Airway epithelial cell (primary cell): ENCODE data around the gene KRTAP10-6. TPM values are rescaled to one million over a fixed set of nuclear protein-coding genes. Genes with fewer than 3 reads are reported as not detected.

Experiments
- total RNA-seq: library from RNA; depleted of rRNA; stranded (reverse); fragments of >200 nt; gene quantifications from 2 replicates; pipeline ENCODE4 v1.2.3, GENCODE V29; 2015

Gene KRTAP10-6, protein sequence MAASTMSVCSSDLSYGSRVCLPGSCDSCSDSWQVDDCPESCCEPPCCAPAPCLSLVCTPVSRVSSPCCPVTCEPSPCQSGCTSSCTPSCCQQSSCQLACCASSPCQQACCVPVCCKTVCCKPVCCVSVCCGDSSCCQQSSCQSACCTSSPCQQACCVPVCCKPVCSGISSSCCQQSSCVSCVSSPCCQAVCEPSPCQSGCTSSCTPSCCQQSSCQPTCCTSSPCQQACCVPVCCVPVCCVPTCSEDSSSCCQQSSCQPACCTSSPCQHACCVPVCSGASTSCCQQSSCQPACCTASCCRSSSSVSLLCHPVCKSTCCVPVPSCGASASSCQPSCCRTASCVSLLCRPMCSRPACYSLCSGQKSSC
- total RNA-seq = not detected in 2 replicates

DNA sequence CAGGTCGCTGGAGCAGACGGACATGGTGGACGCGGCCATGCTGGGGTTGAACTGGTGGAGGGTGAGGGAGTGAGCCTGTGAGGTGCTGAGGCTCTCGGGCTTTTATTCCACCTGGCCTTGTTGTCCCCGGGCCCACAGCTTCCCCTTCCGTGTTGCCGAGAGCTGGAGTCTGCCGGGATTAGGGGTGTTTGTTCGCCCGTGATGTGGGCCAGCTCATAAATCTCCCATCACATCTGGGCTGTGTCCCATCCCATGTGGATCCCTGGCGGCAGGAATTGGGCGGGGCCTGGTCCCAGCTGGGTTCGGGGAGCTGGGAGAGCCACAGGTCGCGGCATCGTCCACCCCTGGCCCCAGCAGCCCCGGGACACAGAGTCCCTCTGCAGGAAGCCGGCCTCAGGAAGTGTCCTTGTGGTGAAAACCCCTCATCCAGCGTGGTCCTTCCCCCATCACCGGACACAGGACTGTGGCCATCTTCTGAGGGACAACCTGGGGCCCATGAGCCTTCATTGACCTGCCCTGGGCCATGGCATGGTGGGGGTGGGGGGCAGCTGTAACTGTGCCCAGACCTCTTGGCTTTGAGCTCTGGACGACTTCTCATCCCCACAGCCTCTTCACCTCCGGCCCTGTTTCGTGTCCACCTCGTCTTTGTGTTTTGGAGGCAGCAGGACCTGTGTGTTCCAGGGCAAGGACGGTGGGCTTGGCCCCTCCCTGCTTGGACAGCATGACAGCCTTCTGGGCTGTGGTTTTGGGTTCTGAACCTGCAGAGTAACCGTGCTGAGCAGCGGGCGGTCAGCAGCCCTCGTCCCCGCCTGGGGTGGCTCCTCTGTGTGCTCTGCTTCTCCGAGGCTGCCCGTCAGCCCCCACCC is at the start of gene KRTAP10-6:
Gene KRTAP10-6, minus strand, starts transcription at position 60 of the 866 bp plus-strand sequence. Its CDS starts 21 bp downstream, at position 39.

DNA sequence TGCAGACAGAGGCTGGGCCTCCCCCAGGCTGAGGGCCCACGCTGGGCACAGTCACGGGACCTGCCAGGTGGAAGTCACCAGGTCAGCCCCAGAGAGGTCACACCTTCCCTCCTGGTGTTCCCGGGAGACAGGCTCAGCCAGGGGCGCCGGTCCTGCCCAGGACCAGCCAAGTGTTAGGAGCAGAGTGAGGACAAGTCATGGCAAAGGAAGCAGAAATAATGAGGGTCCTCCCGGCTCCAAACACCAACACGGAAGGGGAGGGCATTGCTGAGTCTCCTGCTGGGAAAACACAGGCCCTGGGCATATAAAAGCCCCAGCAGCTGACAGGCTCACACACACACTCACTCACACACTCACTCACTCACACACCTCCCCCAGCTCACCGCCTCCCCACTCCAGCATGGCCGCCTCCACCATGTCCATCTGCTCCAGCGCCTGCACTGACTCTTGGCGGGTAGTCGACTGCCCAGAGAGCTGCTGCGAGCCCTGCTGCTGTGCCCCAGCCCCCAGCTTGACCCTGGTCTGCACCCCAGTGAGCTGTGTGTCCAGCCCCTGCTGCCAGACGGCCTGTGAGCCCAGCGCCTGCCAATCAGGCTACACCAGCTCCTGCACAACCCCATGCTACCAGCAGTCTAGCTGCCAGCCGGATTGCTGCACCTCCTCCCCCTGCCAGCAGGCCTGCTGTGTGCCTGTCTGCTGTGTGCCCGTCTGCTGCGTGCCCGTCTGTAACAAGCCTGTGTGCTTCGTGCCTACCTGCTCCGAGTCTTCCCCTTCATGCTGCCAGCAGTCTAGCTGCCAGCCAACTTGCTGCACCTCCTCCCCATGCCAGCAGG is 44.9 kb upstream of the KRTAP10-6 start, which contains the start of gene KRTAP10-10:
Gene KRTAP10-10, plus strand, starts transcription at position 339 of the 833 bp plus-strand sequence. Its CDS starts 62 bp downstream, at position 401.

DNA sequence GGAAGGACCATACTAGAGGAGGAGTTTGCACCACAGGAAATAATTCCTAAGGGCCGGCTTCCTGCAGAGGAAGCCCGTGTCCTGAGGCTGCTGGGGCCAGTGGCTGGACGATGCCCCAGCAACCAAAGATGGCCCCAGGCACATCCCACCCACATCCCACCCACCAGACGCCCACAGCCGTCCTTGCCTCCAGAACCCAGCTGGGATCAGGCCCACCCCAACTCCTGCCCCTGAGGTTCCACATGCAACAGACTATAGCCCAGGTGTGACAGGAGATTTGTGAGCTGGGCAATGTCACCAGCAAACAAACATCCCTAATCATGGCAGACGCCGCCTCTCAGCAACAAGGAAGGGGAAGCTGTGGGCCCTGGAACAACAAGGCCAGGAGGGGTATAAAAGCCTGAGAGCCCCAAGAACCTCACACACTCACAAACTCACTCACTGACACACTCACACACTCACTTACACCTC is 34.4 kb upstream of the KRTAP10-6 start, which contains the start of gene KRTAP10-9:
Gene KRTAP10-9, plus strand, starts transcription at position 421 of the 471 bp plus-strand sequence. CDS start 79 bp downstream, outside the sequence.

DNA sequence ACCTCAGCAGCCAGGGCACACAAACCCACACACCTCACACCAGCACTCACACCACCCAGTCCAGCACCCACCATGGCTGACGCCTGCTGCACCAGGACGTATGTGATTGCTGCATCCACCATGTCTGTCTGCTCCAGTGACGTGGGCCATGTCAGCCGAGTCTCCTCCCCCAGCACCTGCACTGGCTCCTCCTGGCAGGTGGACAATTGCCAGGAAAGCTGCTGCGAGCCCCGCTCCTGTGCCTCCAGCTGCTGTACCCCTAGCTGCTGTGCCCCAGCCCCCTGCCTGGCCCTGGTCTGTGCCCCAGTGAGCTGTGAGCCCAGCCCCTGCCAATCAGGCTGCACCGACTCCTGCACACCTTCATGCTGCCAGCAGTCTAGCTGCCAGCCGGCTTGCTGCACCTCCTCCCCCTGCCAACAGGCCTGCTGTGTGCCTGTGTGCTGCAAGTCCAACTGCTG is 19.8 kb upstream of the KRTAP10-6 start, which contains the start of gene KRTAP10-8:
Gene KRTAP10-8, plus strand, starts transcription at position 51 of the 458 bp plus-strand sequence. Its CDS starts 22 bp downstream, at position 73.

DNA sequence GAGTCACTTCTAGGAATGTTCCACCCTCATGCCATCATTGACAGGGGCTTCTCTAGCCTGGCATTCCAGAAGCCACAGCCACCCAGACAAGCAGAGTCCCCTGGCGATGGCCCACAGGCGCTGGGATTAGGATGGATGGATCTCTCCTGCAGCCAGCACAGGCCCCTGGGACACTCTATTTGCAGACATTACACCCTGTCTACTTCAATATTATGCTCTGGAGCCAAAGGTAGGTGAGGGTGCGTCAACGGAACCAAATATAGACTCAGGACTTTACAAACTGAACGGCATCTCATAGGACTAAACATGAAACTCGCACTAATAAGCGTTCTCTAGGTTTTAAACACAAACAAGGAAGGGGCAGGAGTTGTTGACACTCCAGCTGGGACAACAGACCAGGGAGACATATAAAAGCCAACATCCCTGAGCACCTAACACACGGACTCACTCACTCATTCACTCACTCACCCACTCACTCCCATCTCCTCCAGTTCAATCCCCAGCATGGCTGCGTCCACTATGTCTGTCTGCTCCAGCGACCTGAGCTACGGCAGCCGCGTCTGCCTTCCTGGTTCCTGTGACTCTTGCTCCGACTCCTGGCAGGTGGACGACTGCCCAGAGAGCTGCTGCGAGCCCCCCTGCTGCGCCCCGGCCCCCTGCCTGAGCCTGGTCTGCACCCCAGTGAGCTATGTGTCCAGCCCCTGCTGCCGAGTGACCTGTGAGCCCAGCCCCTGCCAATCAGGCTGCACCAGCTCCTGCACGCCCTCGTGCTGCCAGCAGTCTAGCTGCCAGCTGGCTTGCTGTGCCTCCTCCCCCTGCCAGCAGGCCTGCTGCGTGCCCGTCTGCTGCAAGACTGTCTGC is 8.0 kb upstream of the KRTAP10-6 start, which contains the start of gene KRTAP10-7:
Gene KRTAP10-7, plus strand, starts transcription at position 480 of the 861 bp plus-strand sequence. Its CDS starts 25 bp downstream, at position 505.

DNA sequence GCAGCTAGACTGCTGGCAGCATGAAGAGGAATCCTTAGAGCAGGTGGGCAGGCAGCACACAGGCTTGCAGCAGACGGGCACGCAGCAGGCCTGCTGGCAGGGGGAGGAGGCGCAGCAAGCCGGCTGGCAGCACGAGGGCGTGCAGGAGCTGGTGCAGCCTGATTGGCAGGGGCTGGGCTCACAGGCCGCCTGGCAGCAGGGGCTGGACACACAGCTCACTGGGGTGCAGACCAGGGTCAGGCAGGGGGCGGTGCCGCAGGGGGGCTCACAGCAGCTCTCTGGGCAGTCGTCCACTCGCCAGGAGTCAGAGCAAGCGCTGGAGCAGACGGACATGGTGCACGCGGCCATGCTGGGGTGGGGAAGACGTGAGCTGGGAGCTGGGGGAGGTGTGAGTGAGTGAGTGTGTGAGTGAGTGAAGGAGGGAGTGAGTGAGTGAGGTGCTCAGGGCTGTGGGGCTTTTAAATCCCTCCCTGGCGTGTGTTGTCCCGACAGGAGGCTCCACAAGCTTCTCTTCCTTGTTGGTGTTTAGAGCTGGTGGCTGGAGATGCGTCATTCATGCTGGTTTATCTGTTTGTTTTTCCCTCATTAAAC is 12.0 kb downstream of the KRTAP10-6 start, which contains the start of gene KRTAP10-5:
Gene KRTAP10-5, minus strand, starts transcription at position 374 of the 591 bp plus-strand sequence. Its CDS starts 26 bp downstream, at position 348.

DNA sequence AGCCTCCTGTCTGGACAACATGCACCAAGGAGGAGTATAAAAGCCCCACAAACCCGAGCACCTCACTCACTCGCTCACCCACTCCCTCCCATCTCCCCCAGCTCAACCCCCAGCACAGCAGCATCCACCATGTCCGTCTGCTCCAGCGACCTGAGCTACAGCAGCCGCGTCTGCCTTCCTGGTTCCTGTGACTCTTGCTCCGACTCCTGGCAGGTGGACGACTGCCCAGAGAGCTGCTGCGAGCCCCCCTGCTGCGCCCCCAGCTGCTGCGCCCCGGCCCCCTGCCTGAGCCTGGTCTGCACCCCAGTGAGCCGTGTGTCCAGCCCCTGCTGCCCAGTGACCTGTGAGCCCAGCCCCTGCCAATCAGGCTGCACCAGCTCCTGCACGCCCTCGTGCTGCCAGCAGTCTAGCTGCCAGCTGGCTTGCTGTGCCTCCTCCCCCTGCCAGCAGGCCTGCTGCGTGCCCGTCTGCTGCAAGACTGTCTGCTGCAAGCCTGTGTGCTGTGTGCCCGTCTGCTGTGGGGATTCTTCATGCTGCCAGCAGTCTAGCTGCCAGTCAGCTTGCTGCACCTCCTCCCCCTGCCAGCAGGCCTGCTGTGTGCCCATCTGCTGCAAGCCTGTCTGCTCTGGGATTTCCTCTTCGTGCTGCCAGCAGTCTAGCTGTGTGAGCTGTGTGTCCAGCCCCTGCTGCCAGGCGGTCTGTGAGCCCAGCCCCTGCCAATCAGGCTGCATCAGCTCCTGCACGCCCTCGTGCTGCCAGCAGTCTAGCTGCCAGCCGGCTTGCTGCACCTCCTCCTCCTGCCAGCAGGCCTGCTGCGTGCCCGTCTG is 18.5 kb downstream of the KRTAP10-6 start, which contains the start of gene KRTAP10-4:
Gene KRTAP10-4, plus strand, starts transcription at position 100 of the 827 bp plus-strand sequence. Its CDS starts 30 bp downstream, at position 130.

DNA sequence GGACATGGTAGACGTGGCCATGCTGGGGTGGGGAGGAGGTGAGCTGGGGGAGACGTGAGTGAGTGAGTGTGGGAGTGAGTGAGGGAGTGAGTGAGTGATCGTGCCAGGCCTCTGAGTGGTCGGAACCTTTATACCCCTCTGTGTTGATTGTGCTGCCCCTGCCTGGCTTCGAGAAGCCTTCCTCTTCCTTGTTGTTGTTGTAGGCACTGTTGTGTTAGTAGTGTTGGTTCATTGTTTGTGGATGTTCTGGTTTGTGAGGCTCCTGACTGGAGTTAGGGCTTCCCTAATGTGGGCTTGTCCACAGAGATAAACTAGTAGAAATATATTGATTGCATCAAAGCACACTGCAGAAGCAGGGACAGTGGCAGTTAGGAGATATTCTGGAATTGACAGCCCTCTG is 33.6 kb downstream of the KRTAP10-6 start, which contains the start of gene KRTAP10-3:
Gene KRTAP10-3, minus strand, starts transcription at position 101 of the 400 bp plus-strand sequence. Its CDS starts 80 bp downstream, at position 21.

DNA sequence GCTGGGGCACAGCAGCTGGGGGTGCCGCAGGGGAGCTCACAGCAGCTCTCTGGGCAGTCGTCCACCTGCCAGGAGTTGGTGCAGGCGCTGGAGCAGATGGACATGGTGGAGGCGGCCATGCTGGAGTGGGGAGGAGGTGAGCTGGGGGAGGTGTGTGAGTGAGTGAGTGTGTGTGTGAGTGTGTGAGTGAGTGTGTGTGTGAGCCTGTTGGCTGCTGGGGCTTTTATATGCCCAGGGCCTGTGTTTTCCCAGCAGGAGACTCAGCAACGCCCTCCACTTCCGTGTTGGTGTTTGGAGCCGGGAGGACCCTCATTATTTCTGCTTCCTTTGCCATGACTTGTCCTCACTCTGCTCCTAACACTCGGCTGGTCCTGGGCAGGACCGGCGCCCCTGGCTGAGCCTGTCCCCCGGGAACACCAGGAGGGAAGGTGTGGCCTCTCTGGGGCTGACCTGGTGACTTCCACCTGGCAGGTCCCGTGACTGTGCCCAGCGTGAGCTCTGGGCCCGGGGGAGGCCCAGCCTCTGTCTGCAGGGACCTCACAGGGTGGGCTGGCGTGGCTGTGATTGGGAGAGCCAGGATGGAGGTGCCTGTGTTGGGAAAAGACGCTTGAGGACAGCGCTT is 40.9 kb downstream of the KRTAP10-6 start, which contains the start of gene KRTAP10-2:
Gene KRTAP10-2, minus strand, starts transcription at position 166 of the 622 bp plus-strand sequence. Its CDS starts 47 bp downstream, at position 119.

Other genes with a start within 250 kb of the KRTAP10-6 start
- gene TRPM2, start 238.9 kb downstream of the KRTAP10-6 start, total RNA-seq = not detected in 2 replicates
- 0.60 and 1.1 TPM in 2 replicates for gene LRRC3, start 137.0 kb downstream of the KRTAP10-6 start, total RNA-seq
- not detected in 2 replicates for gene KRTAP10-1, start 52.3 kb downstream of the KRTAP10-6 start, total RNA-seq
- not detected in 2 replicates for gene KRTAP10-2, start 41.0 kb downstream of the KRTAP10-6 start, total RNA-seq
- gene KRTAP10-3, start 33.7 kb downstream of the KRTAP10-6 start, total RNA-seq = not detected in 2 replicates
- gene KRTAP10-4, start 18.8 kb downstream of the KRTAP10-6 start, total RNA-seq = not detected in 2 replicates
- gene KRTAP10-5, start 11.9 kb downstream of the KRTAP10-6 start, total RNA-seq = not detected in 2 replicates
- gene KRTAP10-7, start 8.1 kb upstream of the KRTAP10-6 start, total RNA-seq = not detected in 2 replicates
- not detected in 2 replicates for gene KRTAP10-8, start 19.6 kb upstream of the KRTAP10-6 start, total RNA-seq
- not detected in 2 replicates for gene KRTAP10-9, start 34.6 kb upstream of the KRTAP10-6 start, total RNA-seq
- not detected in 2 replicates for gene KRTAP10-10, start 44.9 kb upstream of the KRTAP10-6 start, total RNA-seq
- not detected in 2 replicates for gene KRTAP10-11, start 53.9 kb upstream of the KRTAP10-6 start, total RNA-seq
- not detected in 2 replicates for gene KRTAP12-4, start 62.2 kb upstream of the KRTAP10-6 start, total RNA-seq
- gene KRTAP12-3, start 65.4 kb upstream of the KRTAP10-6 start, total RNA-seq = not detected in 2 replicates
- gene KRTAP12-2, start 74.4 kb upstream of the KRTAP10-6 start, total RNA-seq = not detected in 2 replicates
- gene KRTAP12-1, start 89.7 kb upstream of the KRTAP10-6 start, total RNA-seq = not detected in 2 replicates
- gene KRTAP10-12, start 104.7 kb upstream of the KRTAP10-6 start, total RNA-seq = not detected in 2 replicates
- not detected in 2 replicates for gene TSPEAR, start 119.1 kb upstream of the KRTAP10-6 start, total RNA-seq
- 39.3 and 43.9 TPM in 2 replicates for gene UBE2G2, start 209.3 kb upstream of the KRTAP10-6 start, total RNA-seq
- gene SUMO3, start 225.6 kb upstream of the KRTAP10-6 start, total RNA-seq = 74.9 and 75.6 TPM in 2 replicates